MM.1S (cell line): Measurements from ENCODE around the gene KIAA1217.

Experiments used
- EZH2 ChIP-seq: fragments of 300-600 bp; sonication (generic); optimal IDR thresholded peaks from 2 replicates; pipeline ENCODE3; 2017; ENCODE audit warnings: low read depth, mild to moderate bottlenecking, antibody characterized with exemption, low read length, mixed read lengths
- EZH2phosphoT487 ChIP-seq: fragments of 300-600 bp; sonication (generic); IDR thresholded peaks from 2 replicates; pipeline ENCODE4 v1.6.1; 2018; ENCODE audit warnings: antibody characterized with exemption, low read length
- TF ChIP-seq, protein P1 (sequence below): fragments of 300-600 bp; sonication (generic); IDR thresholded peaks from 2 replicates; pipeline ENCODE4 v1.5.1; 2016; ENCODE audit warnings: antibody characterized with exemption, low read length, mixed read lengths

- TF ChIP-seq, protein P1, sequence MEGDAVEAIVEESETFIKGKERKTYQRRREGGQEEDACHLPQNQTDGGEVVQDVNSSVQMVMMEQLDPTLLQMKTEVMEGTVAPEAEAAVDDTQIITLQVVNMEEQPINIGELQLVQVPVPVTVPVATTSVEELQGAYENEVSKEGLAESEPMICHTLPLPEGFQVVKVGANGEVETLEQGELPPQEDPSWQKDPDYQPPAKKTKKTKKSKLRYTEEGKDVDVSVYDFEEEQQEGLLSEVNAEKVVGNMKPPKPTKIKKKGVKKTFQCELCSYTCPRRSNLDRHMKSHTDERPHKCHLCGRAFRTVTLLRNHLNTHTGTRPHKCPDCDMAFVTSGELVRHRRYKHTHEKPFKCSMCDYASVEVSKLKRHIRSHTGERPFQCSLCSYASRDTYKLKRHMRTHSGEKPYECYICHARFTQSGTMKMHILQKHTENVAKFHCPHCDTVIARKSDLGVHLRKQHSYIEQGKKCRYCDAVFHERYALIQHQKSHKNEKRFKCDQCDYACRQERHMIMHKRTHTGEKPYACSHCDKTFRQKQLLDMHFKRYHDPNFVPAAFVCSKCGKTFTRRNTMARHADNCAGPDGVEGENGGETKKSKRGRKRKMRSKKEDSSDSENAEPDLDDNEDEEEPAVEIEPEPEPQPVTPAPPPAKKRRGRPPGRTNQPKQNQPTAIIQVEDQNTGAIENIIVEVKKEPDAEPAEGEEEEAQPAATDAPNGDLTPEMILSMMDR = no peak
- TF ChIP-seq EZH2 (no peak), EZH2phosphoT487 (no peak)
Measured at GRCh38 chr10:24597426-24597825, 388.5 kb downstream of the KIAA1217 start.
